Left lung (tissue), 10 donors: ENCODE measurements around the gene CTIF. TPM values are rescaled to one million over a fixed set of nuclear protein-coding genes. Genes with fewer than 3 reads are reported as not detected.

Experiments
- ATAC-seq: fragments of 200-7000 bp; cut with Tn5 transposase; one replicate; pipeline ENCODE4 v1.9.1; 2020; ENCODE audit warnings: moderate library complexity
- DNase-seq, 4 donors: peaks; one replicate each; pipeline ENCODE4 v3.0.0-alpha.2; 2013 to 2020
- H3K27ac ChIP-seq, 2 donors: fragments of 200-600 bp; sonication (generic) in 1 of 2; one replicate each; pipeline versions ENCODE4 v1.5.0 to v1.8.0; 2020 to 2021
- H3K27me3 ChIP-seq, 2 donors: fragments of 200-600 bp; sonication (generic) in 1 of 2; one replicate each; pipeline versions ENCODE4 v1.5.0 to v1.8.0; 2020 to 2021
- H3K36me3 ChIP-seq, 2 donors: fragments of 200-600 bp; sonication (generic) in 1 of 2; one replicate each; pipeline versions ENCODE4 v1.5.0 to v1.8.0; 2020 to 2021
- H3K4me1 ChIP-seq, 2 donors: fragments of 200-600 bp; one replicate each; pipeline ENCODE4 v1.8.0; 2021
- H3K4me3 ChIP-seq, 2 donors: fragments of 200-600 bp; sonication (generic) in 1 of 2; one replicate each; pipeline versions ENCODE4 v1.5.0 to v1.8.0; 2020 to 2021; ENCODE audit warnings: mild to moderate bottlenecking in 1 of 2
- H3K9me3 ChIP-seq, 2 donors: fragments of 200-600 bp; sonication (generic) in 1 of 2; one replicate each; pipeline versions ENCODE4 v1.5.0 to v1.8.0; 2020 to 2021
- CTCF ChIP-seq, 2 donors: fragments of 200-600 bp; sonication (generic) in 1 of 2; IDR thresholded peaks; one replicate each; pipeline versions ENCODE4 v1.5.0 to v1.8.0; 2021; ENCODE audit warnings: antibody characterized with exemption in 2 of 2
- intact Hi-C, 2 donors: fragments of 100-400 bp; cut with DNase I; formaldehyde crosslinking; loops; one replicate each; pipeline versions ENCODE4 v1.11.2 to v1.14.2; 2022
- polyA plus RNA-seq, 6 donors: library from polyadenylated mRNA; unstranded; fragments of 120-200 nt; gene quantifications; one replicate each; pipeline ENCODE4 v1.2.1, GENCODE V29; 2013; ENCODE audit not compliant: insufficient read length in 6 of 6
- total RNA-seq, 2 donors: library from RNA; stranded (reverse); fragmentation: NEBNext Ultra II Directional; extraction: Animal tissue kit (Norgen Biotek cat#: 25700); gene quantifications; one replicate each; pipeline ENCODE4 v1.2.1, GENCODE V29; 2021
- donor health status: DM: no; HTN: yes; CAD: no.
- donor health status: DM: no; HTN: no; CAD: no.

CTIF gene
- total and polyA plus RNA-seq, 8 donors = 24.9 to 46.1 (median 34.9) TPM

GRCh38 chr18:48594471-48595094, 55.8 kb downstream of the CTIF start:
- intact Hi-C loops = no loop called here
- no peak for ATAC-seq
- H3K27me3 ChIP-seq = no peaks in the 10 kb centered on the region

GRCh38 chr18:48595703-48596218, 56.9 kb downstream of the CTIF start:
- Histone ChIP-seq H3K36me3 (peaks cover 0 to 4% of the 10 kb centered on the region in 2 donors), H3K4me1 (no peaks in the 10 kb centered on the region), H3K27me3 (no peaks in the 10 kb centered on the region), H3K9me3 (no peaks in the 10 kb centered on the region), H3K27ac (no peak overlapping the region), H3K4me3 (no peak overlapping the region)
- intact Hi-C loops = no loop called here
- TF ChIP-seq CTCF (IDR thresholded peaks at IDR 0.05) = no peak
- ATAC-seq = no peak
- no peak for DNase-seq

More at GRCh38 chr18:48594471-48595094, 55.8 kb downstream of the CTIF start:
- H3K4me3 ChIP-seq = no peak overlapping the region
- H3K27ac ChIP-seq = no peak overlapping the region
- no peak for DNase-seq
- H3K4me1 ChIP-seq = no peaks in the 10 kb centered on the region
- TF ChIP-seq CTCF (IDR thresholded peaks at IDR 0.05) = no peak
- no peaks in the 10 kb centered on the region for H3K9me3 ChIP-seq
- peaks cover 0 to 4% of the 10 kb centered on the region in 2 donors for H3K36me3 ChIP-seq

- DNase-seq (no peak), ATAC-seq (no peak)
- no peak overlapping the region for H3K4me3 ChIP-seq
- H3K27ac ChIP-seq = no peak overlapping the region
- peaks cover 0 to 4% of the 10 kb centered on the region in 2 donors for H3K36me3 ChIP-seq
- intact Hi-C loops = no loop called here
- H3K4me1 ChIP-seq = no peaks in the 10 kb centered on the region
- no peak for TF ChIP-seq CTCF (IDR thresholded peaks at IDR 0.05)
- no peaks in the 10 kb centered on the region for H3K9me3 ChIP-seq
- no peaks in the 10 kb centered on the region for H3K27me3 ChIP-seq
Measured at GRCh38 chr18:48597110-48597509, 58.3 kb downstream of the CTIF start.

GRCh38 chr18:48597671-48598070, 58.8 kb downstream of the CTIF start:
- no peaks in the 10 kb centered on the region for H3K9me3 ChIP-seq
- H3K4me1 ChIP-seq = no peaks in the 10 kb centered on the region
- no peak overlapping the region for H3K4me3 ChIP-seq
- intact Hi-C loops = no loop called here
- H3K36me3 ChIP-seq = peaks cover 0 to 4% of the 10 kb centered on the region in 2 donors
- no peak for DNase-seq
- no peak for TF ChIP-seq CTCF (IDR thresholded peaks at IDR 0.05)
- no peak for ATAC-seq
- H3K27me3 ChIP-seq = no peaks in the 10 kb centered on the region
- no peak overlapping the region for H3K27ac ChIP-seq

GRCh38 chr18:48599391-48599790, 60.6 kb downstream of the CTIF start:
- TF ChIP-seq CTCF (IDR thresholded peaks at IDR 0.05) = no peak
- H3K4me3 ChIP-seq = no peak overlapping the region
- H3K27ac ChIP-seq = no peak overlapping the region
- DNase-seq = no peak
- intact Hi-C loops = no loop called here
- no peaks in the 10 kb centered on the region for H3K4me1 ChIP-seq
- H3K9me3 ChIP-seq = no peaks in the 10 kb centered on the region
- H3K36me3 ChIP-seq = peaks cover 0 to 4% of the 10 kb centered on the region in 2 donors
- no peaks in the 10 kb centered on the region for H3K27me3 ChIP-seq
- ATAC-seq = no peak
